H9 (cell line): ENCODE data around the gene TUB. TPM values are rescaled to one million over a fixed set of nuclear protein-coding genes. Genes with fewer than 3 reads are reported as not detected.

Experiments used
- DNase-seq: peaks from one replicate; pipeline ENCODE4 v3.0.0-alpha.2; 2017
- H2AFZ ChIP-seq: one replicate; pipeline ENCODE4 v1.6.1; 2013; ENCODE audit warnings: mild to moderate bottlenecking, low read length, control low read depth, moderate library complexity
- H2AK5ac ChIP-seq: 2 replicates; pipeline ENCODE4 v1.6.1; 2013; ENCODE audit warnings: low read length, control low read depth, mixed read lengths; ENCODE audit not compliant: insufficient read length
- H2BK120ac ChIP-seq: one replicate; pipeline ENCODE4 v1.6.1; 2013; ENCODE audit warnings: low read depth, mild to moderate bottlenecking, low read length, control low read depth, inconsistent platforms; ENCODE audit not compliant: poor library complexity, severe bottlenecking
- H2BK12ac ChIP-seq: 2 replicates; pipeline ENCODE4 v1.6.1; 2013; ENCODE audit warnings: low read length, control low read depth, mixed read lengths, low read depth; ENCODE audit not compliant: insufficient read length
- H2BK15ac ChIP-seq: 2 replicates; pipeline ENCODE4 v1.6.1; 2013; ENCODE audit warnings: low read depth, low read length, control low read depth
- H2BK20ac ChIP-seq: one replicate; pipeline ENCODE4 v1.6.1; 2013; ENCODE audit warnings: low read depth, mild to moderate bottlenecking, low read length, control low read depth, inconsistent platforms; ENCODE audit not compliant: poor library complexity, severe bottlenecking
- H2BK5ac ChIP-seq: 2 replicates; pipeline ENCODE4 v1.6.1; 2013; ENCODE audit warnings: low read length, control low read depth, mixed read lengths; ENCODE audit not compliant: insufficient read length
- H3K14ac ChIP-seq: 2 replicates; pipeline ENCODE4 v1.6.1; 2013; ENCODE audit warnings: low read length, control low read depth; ENCODE audit not compliant: insufficient read depth
- H3K18ac ChIP-seq: 2 replicates; pipeline ENCODE4 v1.6.1; 2013; ENCODE audit warnings: low read depth, mild to moderate bottlenecking, mixed read lengths, low read length, control low read depth; ENCODE audit not compliant: insufficient read length
- H3K23ac ChIP-seq: 2 replicates; pipeline ENCODE4 v1.6.1; 2013; ENCODE audit warnings: low read length, control low read depth, mixed read lengths, low read depth; ENCODE audit not compliant: insufficient read length
- H3K23me2 ChIP-seq: 2 replicates; pipeline ENCODE4 v1.6.1; 2013; ENCODE audit warnings: low read depth, mild to moderate bottlenecking, mixed read lengths, low read length, control low read depth; ENCODE audit not compliant: insufficient read length, poor library complexity, severe bottlenecking
- H3K27ac ChIP-seq: 2 replicates; pipeline ENCODE4 v1.5.1; 2013; ENCODE audit warnings: low read length, control low read depth, mixed read lengths, low read depth; ENCODE audit not compliant: insufficient read length
- H3K27me3 ChIP-seq: 2 replicates; pipeline ENCODE4 v1.6.1; 2013; ENCODE audit warnings: low read length, control low read depth, inconsistent platforms; ENCODE audit not compliant: insufficient read depth
- H3K4ac ChIP-seq: 2 replicates; pipeline ENCODE4 v1.6.1; 2013; ENCODE audit warnings: low read depth, mild to moderate bottlenecking, control low read depth, inconsistent platforms, low read length, moderate library complexity
- H3K4me1 ChIP-seq: 2 replicates; pipeline ENCODE4 v1.6.1; 2013; ENCODE audit warnings: low read length, control low read depth, inconsistent platforms; ENCODE audit not compliant: insufficient read depth
- H3K4me2 ChIP-seq: 2 replicates; pipeline ENCODE4 v1.6.1; 2013; ENCODE audit warnings: low read length, control low read depth, mixed read lengths; ENCODE audit not compliant: insufficient read length, insufficient read depth
- H3K56ac ChIP-seq: 2 replicates; pipeline ENCODE4 v1.6.1; 2013; ENCODE audit warnings: low read depth, mild to moderate bottlenecking, mixed read lengths, low read length, control low read depth; ENCODE audit not compliant: insufficient read length
- H3K79me1 ChIP-seq: 2 replicates; pipeline ENCODE4 v1.6.1; 2013; ENCODE audit warnings: low read depth, mild to moderate bottlenecking, moderate library complexity, low read length, control low read depth, inconsistent platforms; ENCODE audit not compliant: insufficient read depth, poor library complexity, severe bottlenecking
- H3K79me2 ChIP-seq: 2 replicates; pipeline ENCODE4 v1.6.1; 2013; ENCODE audit warnings: low read length, control low read depth, inconsistent platforms; ENCODE audit not compliant: insufficient read depth
- H3K9ac ChIP-seq: 2 replicates; pipeline ENCODE4 v1.6.1; 2013; ENCODE audit warnings: low read length, control low read depth, mixed read lengths; ENCODE audit not compliant: insufficient read length; ENCODE audit errors: extremely low read depth
- H3K9me3 ChIP-seq: one replicate; pipeline ENCODE4 v1.6.1; 2013; ENCODE audit warnings: low read depth, low read length, inconsistent platforms; ENCODE audit not compliant: control insufficient read depth
- H3T11ph ChIP-seq: one replicate; pipeline ENCODE4 v1.6.1; 2013; ENCODE audit warnings: mild to moderate bottlenecking, low read length, control low read depth, inconsistent platforms
- H4K20me1 ChIP-seq: one replicate; pipeline ENCODE4 v1.6.1; 2013; ENCODE audit not compliant: control insufficient read depth, insufficient read length, insufficient read depth
- H4K5ac ChIP-seq: 2 replicates; pipeline ENCODE4 v1.6.1; 2013; ENCODE audit warnings: low read depth, mild to moderate bottlenecking, mixed read lengths, low read length, control low read depth; ENCODE audit not compliant: insufficient read length
- H4K8ac ChIP-seq: replicated peaks from 2 replicates; pipeline ENCODE4 v1.6.1; 2013; ENCODE audit warnings: low read length, control low read depth, mixed read lengths, low read depth; ENCODE audit not compliant: insufficient read length
- H4K91ac ChIP-seq: 2 replicates; pipeline ENCODE4 v1.6.1; 2013; ENCODE audit warnings: low read depth, mild to moderate bottlenecking, moderate library complexity, mixed read lengths, low read length, control low read depth; ENCODE audit not compliant: insufficient read length
- H3K27ac Mint-ChIP-seq, 3 experiments: 2 replicates in 2 of 3; 3 replicates in 1 of 3; pipeline ENCODE4 v1.8.0; 2020 to 2021; ENCODE audit warnings: mixed read lengths in 3 of 3, mild to moderate bottlenecking in 1 of 3, moderate library complexity in 1 of 3
- H3K27me3 Mint-ChIP-seq: 2 replicates; pipeline ENCODE4 v1.8.0; 2021; ENCODE audit warnings: low read depth, mild to moderate bottlenecking, moderate library complexity, mixed read lengths
- H3K36me3 Mint-ChIP-seq, 3 experiments: 2 replicates in 2 of 3; 3 replicates in 1 of 3; pipeline ENCODE4 v1.8.0; 2020 to 2021; ENCODE audit warnings: low read depth in 3 of 3, mixed read lengths in 3 of 3; ENCODE audit not compliant: insufficient read depth in 1 of 3
- H3K4me1 Mint-ChIP-seq, 2 experiments: 2 replicates each; pipeline ENCODE4 v1.8.0; 2020; ENCODE audit warnings: mixed read lengths in 2 of 2
- H3K4me3 Mint-ChIP-seq, 2 experiments: 2 replicates in 1 of 2; 3 replicates in 1 of 2; pipeline ENCODE4 v1.8.0; 2020 to 2021; ENCODE audit warnings: mild to moderate bottlenecking in 2 of 2, mixed read lengths in 2 of 2, moderate library complexity in 1 of 2
- H3K9me3 Mint-ChIP-seq, 2 experiments: 2 replicates in 1 of 2; 3 replicates in 1 of 2; pipeline ENCODE4 v1.8.0; 2020; ENCODE audit warnings: mild to moderate bottlenecking in 2 of 2, mixed read lengths in 2 of 2, moderate library complexity in 1 of 2
- CTCF ChIP-seq: fragments of 200-600 bp; sonication (generic); conservative IDR thresholded peaks from 3 replicates; pipeline ENCODE4 v1.8.0; 2021; ENCODE audit warnings: antibody characterized with exemption, mild to moderate bottlenecking
- WGBS: extraction: QIAGEN DNeasy Blood & Tissue Kit; methylation state at CpG from one replicate; pipeline ENCODE4 v1.1.7; 2013; ENCODE audit warnings: missing lambda C conversion rate, low lambda C conversion rate, mixed read lengths; ENCODE audit not compliant: insufficient read length; ENCODE audit errors: extremely low coverage; 5-methylcytosine and 5-hydroxymethylcytosine counted together
- total RNA-seq: library from RNA; stranded (reverse); gene quantifications from 2 replicates; pipeline ENCODE4 v1.2.1, GENCODE V29; 2021

TUB gene
- total RNA-seq, 1 experiment from 2014 or later: 14.8 TPM

GRCh38 chr11:8083871-8084281 is 2.9 kb downstream of the TUB start:
- no peak overlapping the region for H3T11ph ChIP-seq
- no peaks in the 10 kb centered on the region for H3K9me3 ChIP-seq
- H3K14ac ChIP-seq: no peak overlapping the region
- peak overlapping the region in 1 of 3 experiments; percentile 31; a peak in 1 of 7 replicates for H3K27ac Mint-ChIP-seq
- no peak for DNase-seq
- TF ChIP-seq CTCF: no peak
- H3K4me1 ChIP-seq: peaks cover 10% of the 10 kb centered on the region; the same call in 1 of the 2 replicates
- H2AK5ac ChIP-seq: no peak overlapping the region
- no peaks in the 10 kb centered on the region for H3K79me2 ChIP-seq
- no peak overlapping the region for H3K27ac ChIP-seq
- H2BK15ac ChIP-seq: no peak overlapping the region
- H2BK20ac ChIP-seq: no peak overlapping the region
- no peak overlapping the region for H3K4ac ChIP-seq
- no peaks in the 10 kb centered on the region for H3K79me1 ChIP-seq
- H3K18ac ChIP-seq: no peak overlapping the region
- no peaks in the 10 kb centered on the region for H4K20me1 ChIP-seq
- no peak overlapping the region for H4K91ac ChIP-seq
- H4K5ac ChIP-seq: no peak overlapping the region
- H2BK5ac ChIP-seq: no peak overlapping the region
- H3K27me3 Mint-ChIP-seq: peaks cover 36% of the 10 kb centered on the region
- H3K23ac ChIP-seq: no peak overlapping the region
- H3K4me1 Mint-ChIP-seq: peaks cover 58% of the 10 kb centered on the region in 2 experiments
- H3K9me3 Mint-ChIP-seq: no peaks in the 10 kb centered on the region
- H3K23me2 ChIP-seq: peaks cover 6% of the 10 kb centered on the region
- no peak overlapping the region for H2BK120ac ChIP-seq
- H2AFZ ChIP-seq: no peak overlapping the region
- peaks cover 2% of the 10 kb centered on the region; the same call in 1 of the 2 replicates for H3K27me3 ChIP-seq
- H3K9ac ChIP-seq: no peak overlapping the region
- H3K4me2 ChIP-seq: no peak overlapping the region
- H3K56ac ChIP-seq: no peak overlapping the region
- WGBS: no CpG with 5 or more reads among the region's 1 CpG
- no peaks in the 10 kb centered on the region; a peak in 1 of 7 replicates for H3K36me3 Mint-ChIP-seq
- H2BK12ac ChIP-seq: no peak overlapping the region
- H3K4me3 Mint-ChIP-seq: peak overlapping the region in 1 of 2 experiments; percentile 66; a peak in 3 of 5 replicates
- no peak overlapping the region for H4K8ac ChIP-seq
